ENCODE results near the gene CFAP46.

The CFAP46 gene

DNA sequence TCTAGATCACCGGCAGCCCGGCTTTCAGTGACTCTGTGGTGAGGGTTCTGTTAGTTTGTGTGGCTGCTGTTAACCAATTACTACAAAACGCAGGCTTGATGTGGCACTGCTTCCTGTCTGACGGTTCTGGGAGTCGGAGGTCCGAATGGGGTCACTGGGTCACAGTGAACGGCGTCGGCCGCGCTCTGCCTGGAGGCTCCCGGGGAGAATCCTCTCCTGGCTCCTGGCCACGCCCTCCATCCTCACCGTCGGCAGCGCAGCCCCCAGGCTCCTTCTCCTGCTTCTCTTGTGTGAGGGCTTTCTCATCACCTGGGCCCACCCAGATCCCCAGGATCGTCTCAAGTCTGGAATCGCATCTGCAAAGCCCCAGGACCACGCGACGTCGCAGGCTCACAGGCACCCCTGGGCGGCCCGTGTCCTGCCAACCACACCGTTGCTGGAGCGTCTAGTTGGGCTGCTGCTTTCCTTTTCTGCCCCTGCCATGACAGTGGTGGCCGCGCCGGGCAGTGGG, 124.6 kb downstream of the CFAP46 start:
- DNase-seq = no peak

DNA sequence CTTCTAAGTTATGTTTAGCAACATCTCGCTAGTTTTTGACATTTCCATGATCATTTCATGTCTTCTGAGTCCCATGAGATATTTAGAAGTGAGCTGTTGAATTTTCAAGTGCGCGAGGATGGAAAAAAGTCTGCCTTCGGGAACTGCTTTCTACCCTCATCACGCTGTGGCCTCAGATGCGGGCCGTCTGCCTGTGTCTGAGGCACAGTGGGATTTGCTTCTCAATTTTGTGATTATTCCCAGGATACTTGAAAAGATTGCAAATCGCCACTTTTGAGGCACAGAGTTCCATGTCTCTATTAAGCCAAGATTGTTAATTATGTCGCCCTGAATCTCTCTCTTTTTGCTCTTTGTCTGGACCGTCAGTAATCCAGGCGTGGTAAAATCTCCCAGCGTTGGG, 125.7 kb downstream of the CFAP46 start:
- no peak for DNase-seq

DNA sequence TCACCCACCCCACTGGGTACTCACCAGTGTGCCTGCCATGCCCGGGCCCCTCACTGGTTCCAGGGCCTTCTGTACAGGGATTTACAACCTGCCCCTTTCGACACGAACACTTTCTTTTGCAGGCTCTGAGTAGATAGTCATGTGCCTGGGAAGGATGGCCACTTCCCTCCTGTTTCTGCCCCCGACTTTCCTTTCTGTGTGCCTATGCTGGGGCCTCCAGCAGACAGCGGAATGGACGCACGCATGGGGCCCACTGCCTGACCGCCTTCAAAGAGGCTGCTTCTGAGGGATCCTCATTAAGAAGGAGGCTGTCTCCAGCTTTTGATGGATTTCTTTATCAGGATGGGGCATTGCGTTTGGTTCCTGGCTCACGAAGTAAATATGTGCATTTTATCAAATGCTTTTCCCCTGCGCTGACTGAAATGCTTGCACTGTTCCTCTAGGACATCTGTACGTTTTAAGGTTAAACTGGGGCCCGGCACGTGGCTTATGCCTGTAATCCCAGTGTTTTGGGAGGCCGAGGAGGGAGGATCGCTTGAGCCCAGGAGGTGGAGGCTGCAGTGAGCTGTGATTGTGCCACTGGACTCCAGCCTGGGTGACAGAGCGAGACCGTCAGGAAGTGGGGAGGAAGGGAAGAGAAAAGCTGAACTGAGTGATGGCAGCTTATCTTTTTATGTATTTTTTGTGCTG, 127.1 kb downstream of the CFAP46 start:
- DNase-seq = no peak

DNA sequence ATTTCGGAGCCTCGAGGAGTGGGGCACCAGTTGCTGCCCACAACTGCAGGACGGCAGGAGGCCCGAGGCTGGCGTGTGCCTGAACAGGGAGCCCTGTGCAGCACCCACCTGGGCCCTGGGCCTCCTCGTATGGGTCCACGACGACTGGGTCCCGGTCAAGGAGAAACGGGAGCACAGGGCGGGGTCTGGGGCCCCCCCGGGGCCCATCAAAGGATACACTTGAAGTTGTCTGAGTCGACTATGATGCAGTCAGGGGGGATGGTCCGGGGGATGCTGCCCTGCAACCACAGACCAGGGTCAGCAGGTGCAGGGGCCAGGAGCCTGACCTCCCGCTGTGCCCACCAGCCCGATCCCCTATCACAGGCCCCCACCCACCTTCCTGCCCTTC, 127.9 kb downstream of the CFAP46 start:
- no peak for DNase-seq

DNA sequence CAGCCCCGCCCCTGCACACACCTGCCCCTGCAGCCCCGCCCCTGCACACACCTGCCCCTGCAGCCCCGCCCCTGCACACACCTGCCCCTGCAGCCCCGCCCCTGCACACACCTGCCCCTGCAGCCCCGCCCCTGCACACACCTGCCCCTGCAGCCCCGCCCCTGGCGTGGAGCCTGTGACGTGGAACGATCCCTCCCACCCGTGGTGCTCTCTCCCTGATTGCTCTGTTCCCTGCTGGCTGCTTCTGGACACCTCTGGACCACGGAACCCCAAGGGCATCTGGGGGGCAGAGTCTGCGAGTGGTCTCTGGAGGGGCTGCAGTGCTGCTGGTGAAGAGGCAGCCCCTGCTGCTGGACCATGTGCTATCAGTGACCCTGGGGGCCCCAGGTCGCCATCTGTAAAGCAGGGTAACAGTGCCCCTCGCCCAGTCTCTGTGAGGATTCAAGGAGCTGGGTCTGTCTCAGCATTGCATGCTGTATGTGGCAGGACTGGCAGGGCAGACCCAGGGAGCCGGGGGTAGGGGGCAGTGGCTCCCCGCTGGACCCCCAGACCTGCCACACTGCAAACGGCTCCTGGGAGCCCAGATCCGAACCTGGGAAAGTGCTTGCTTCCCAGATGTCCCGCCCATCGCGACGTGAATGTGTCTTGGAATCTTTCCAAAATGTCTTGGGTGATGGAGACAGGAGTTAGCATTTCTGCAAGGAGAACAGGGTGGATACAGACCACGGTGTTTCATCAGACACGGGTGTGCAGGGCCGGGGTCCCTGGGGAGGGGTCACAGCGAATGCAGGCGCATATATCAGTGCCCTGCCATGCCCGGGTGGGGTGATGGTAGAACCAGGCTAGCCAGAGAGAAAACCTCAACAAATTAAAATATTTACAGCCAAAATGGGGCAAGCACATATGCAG, 128.6 kb downstream of the CFAP46 start:
- no peak for DNase-seq

DNA sequence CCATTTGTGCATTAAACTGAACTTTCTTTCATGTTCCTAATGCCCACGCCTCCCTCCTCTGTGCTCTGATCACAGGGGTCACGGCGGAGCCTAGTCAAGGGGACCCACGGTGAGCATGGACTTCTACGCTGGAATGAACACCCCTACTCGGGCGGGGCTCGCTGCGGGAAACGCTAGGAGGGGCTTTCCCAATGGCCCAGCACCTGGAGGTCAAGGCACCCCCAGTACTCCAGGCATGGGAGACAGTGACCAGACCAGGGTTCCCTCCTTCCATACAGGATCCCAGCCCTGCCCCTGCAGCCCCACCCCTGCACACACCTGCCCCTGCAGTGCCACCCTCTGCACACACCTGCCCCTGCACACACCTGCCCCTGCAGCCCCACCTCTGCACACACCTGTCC, 129.4 kb downstream of the CFAP46 start:
- DNase-seq = no peak

DNA sequence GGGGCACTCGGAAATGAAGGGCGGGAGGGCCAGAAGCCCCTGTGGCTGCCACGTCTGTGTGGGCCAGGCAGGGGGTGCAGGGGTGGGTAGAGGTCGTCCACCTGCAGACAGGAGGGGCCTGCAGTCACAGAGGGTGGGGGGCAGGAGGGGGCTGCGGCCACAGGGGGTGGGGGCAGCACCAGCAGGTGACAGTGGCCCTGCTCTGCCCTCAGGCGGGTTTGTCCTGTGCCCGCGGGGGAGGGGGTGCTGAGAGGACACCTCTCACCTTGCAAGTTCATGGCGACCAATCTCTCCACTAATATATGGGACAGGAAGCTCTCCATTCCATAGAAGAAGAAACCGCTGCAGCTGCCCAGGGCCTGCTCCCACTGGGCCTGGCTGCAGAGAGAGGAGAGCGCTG, 129.8 kb downstream of the CFAP46 start:
- no peak for DNase-seq

DNA sequence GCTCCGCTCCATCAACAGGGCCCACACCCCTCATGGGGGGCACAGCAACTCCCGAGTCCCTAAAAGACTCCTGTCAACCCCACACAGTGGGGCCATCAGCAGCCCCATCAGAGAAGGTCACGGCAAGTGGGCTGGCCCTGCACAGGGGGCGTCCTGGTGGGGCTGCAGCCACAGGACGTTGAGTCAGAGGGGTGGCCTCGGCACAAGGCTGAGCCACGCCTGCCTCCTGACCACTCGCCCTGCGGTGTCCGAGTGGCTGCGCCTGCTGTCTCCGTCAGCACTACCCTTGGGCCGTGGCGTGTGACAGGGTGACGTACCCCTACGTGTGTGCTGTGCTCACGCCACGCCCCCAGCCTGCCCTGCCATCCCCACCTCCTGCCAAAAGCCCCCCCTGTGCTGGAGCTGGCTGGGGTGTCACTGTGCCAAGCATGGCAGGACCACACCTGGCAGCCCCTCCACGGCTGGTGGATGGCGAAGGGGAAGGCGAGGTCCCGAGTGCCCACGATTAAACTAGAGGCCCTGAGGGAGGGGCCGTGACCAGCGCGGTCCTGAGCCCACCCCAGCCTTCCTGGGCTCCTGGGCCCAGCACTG, 130.4 kb downstream of the CFAP46 start:
- no peak for DNase-seq

DNA sequence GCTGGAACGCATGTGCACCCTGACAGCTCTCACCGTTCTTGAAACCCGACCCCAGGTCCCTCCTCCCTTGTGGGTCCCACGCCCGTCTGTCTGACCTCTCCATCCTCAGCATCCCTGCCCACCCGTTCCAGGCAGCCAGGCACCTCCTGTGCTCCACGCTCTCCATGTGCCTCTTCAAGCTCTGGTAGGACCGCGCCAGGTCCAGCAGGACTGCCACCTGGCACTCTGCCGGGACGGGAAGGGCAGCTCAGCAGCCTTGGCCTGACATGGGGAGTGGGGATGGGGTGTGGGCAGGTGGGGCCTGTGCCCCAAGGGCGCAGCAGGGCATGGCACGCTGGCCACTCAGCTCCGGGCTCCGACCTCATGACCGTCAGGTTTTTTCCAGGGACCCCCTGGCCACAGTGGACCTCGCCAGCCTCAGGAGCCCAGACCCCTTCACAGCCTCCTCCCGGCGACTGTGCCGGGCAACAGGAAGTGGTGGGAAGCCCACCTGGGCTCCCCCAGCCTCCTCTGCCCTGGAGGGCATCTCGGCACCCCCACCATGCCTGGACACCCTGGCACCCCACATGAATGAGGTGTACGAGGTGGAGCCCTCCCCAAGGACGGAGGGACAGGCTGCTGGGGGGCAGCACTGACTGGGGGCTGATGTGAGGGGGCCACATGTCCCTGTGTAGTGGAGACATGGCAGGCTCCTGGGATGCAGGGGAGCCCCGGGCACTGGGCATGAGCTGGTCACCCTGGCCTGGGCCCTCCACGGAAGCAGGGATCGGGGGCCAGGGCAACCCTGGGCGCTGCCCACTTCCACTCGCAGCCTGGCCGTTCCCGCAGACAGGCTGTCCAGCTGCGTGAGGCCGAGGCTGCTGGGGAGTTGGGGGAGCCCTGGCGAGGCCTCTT, 131.3 kb downstream of the CFAP46 start:
- DNase-seq = no peak

DNA sequence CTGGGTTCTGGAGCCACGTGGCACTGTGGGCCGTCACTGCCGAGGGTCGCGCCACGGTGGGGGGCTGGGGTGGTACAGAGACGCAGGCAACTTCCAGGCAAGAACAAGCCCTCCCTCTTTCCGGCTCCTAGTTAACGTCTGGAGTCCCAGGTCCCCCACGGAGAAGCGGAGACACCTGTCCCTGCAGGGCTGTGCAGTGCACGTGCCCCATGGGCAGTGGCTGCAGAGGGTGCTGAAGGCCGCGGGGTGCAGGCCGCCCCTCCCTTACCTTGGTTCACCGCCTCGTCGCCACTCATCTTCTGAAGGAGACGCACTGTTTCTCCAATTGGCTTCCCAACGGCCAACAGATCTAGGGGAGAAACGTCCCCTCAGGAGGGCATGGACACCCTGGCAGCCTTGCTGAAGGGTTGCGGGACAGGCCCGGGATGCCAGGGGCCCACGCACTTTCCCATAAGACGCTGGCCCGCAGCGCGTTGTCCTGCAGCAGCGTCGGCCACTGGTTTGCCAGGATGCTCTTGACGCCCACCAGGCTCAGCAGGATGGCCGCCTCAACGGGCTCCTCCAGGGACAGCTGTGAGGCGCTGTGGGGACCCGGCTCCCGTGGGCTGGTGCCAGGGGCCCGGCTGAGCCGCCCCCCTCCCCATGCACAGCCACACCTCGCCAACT, 132.1 kb downstream of the CFAP46 start:
- no peak for DNase-seq

DNA sequence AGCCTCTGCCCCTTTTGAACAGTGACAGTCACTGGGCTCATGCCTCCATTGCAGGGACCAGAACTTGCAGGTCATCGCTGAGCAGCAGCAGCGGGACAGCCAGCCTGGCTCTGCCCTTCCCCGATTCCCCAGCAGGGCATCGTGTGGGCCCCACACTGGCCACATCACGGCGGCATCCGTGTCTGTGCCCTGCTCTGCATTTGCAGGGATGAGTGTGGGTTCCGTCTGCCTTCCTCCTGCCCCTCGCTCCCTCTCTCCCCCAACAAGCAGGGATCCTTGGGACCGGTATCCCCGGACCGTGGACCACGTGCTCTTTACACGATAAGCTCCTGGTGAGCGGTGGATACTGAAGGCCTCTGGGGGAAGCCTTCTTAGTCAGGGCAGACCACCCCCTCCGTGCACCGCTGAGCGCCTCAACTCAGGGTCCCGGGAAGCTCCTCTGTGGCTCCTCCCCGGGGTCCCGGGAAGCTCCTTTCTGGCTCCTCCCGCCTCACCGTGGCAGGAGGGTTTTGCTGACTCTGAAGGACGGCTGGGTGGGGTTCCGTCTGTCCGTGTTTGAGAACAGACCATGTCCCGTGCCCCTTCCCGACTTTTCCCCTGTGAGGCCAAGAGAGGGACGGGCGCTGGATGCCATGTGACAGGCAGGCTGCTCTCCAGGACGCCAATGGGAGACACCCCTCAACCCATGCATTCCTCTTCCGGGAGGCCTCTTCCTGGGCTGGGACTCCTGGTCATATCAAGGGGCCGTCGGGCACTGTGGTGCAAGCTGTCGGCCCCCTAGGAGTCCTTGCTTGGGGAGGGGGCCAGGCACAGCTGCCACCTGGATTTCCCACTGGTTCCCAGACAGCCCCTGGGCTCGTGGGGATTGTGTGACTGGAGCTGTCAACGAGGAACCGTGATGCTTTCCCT, 132.9 kb downstream of the CFAP46 start:
- no peak for DNase-seq

DNA sequence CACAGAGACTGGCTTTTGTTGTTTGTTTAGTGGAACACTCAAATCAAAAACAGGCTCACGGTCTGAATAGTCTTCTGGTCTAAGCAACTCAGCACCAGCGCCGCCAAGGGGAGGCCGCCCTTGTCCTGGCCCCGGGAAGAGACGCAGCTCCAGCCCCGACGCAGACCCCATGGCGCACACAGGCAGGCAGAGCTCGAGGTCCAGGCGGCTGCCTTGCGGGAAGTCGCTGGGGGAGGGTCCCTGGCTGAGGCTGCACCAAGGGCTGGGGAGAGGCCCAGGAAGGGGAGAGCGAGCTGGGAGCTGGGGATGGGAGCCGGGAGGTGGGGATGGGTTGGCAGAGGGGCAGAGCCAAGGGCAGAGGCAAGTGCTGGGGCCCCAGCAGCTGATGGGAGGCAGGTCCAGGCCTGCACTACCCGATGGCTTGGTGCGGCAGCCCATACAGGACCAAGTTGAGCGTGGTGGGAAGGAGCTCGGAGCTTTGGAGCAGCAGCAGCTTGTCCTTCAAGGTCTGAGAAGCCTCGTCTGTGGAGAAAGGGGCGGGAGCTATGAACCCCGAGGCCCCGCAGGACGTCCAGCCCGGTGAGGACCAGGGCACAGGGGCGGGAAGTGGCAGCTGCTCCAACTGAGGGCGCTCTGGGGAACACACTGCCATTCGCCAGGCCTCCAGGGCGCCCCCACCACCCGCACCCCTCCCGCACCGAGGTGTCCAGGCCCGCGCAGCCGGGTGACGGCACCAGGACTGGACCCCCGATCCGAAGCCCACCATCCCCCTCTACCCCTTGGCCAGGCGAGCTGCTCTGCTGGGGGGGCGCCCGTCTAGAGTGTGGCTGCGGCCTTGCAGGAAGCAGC, 133.8 kb downstream of the CFAP46 start:
- DNase-seq = no peak

DNA sequence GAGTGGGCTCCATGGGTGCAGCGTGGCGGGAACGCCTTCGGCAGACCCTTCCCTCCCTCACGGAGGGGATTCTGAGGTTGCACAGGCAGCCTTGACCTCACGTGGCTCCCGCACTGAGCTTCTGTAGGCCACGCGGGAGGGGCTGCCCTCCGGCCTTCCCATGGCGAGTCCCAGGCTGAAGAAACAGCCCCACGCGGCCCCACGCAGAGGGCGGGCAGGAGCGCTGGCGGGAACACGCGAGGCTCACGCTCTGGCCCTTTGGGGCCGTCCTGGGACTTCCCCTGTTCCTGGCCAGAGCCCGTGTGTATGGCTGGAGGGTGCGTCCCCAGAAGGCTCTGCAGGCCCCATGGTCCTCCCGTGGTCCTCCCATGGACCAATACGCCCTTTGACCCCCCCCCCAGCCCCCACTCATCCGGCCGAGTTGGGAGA, 134.7 kb downstream of the CFAP46 start:
- DNase-seq = no peak

DNA sequence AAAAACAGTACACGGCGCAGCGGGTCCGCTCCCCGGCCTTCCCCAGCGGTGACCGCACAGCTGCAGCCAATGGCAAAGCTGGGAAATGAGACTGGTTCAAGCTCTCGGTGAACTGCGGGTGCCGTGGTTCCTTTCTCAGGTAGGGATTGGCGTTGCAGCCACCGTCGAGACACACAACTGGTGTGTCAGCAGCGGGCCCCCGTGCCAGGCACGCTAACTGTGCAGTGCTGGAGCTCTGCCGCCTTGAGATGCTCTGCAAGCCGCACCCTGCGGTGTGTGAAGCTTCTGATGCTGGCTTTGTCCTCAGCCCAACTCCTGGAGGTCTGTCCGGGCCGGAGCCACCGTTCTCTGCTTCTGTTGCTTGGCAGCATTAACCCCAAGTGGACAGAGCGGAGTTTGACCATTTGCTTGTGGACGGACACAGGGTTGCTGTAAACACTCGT, 135.8 kb downstream of the CFAP46 start:
- no peak for DNase-seq

DNA sequence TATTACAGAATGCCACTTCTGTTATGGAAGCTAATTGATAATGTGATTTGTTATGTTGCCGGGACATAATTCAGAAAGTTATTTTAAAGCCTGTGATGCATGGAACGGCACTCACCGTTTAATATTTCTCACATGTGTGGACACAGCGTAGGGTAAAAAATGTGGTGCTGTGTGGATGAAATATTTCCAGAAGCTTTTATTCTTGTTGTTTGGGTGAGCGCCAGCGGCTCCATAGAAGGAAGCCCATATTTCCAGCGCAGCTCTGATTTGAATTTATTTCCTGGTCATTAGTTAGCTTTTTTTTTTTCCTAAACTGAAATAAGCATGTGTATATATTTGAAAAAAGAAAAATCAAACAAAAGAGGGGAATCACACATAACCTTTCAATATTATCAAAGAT, 136.3 kb downstream of the CFAP46 start:
- DNase-seq = no peak

DNA sequence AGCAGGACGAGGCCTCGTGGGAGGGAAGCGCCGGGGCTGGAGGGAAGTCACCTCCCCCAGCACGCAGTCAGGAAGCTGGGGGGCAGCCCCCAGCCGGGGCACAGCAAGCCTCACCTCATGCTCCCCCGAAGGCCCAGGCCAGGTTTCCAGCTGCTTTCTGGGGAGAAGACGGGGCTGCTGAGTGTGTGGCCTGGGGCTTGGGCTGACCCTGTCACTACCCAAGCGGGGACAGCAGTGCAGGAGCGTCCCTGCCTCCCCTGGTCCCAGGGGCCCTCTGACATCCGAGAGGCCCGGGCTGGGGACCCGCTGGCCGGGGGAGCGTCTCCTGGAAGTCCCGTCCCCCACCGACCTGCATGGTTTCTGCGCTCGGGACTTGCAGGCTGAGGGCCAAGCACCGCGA, 136.8 kb downstream of the CFAP46 start:
- DNase-seq = no peak

DNA sequence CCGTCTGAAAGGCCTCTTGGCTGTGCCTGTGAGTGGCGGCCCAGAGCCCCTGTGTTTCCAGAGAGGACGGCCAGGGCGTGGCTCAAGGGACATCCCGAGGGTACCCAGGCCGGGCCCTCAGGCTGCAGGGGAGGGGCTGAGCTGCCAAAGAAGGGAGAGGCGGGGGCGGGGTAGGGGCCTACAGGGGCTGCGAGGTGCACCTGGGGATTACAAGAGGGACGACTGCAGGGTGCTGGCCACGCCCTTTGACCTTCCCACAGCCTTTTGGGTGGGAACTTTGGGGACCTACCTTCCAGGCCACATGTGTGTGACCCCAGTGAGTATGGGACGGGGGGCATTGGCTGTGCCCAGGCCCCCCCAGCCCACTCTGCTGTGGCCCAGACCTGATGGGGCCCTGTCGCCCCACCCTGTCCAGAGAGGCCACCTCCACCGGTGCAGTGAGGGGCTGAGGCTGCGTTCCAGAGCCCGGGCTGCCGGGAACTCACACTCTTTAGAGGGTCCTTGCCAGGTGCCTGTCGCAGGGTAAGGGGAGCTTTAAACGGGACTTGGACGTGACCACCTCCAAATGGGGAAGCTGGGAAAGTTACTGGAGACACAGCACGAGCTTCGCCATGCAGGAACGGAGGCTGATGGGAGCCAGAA, 137.5 kb downstream of the CFAP46 start:
- DNase-seq = no peak

DNA sequence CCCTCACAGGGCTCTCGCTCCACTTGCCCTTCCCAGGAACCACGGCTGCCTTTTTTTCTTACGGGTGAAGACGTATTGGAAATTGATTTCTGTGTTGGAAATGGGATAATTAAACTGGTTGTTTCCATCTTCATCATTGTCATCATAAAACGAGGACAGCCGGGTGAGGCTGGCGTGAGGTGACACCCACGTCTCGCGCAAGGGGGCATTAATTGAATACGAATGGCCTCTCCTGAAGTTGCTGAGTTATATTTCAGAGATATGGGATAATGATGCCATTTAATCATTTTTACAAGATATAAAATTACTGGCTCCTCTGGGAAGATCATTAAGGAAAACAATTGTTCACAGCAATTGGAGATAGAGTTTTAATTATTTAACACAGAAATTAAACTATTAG, 138.1 kb downstream of the CFAP46 start:
- DNase-seq = no peak

DNA sequence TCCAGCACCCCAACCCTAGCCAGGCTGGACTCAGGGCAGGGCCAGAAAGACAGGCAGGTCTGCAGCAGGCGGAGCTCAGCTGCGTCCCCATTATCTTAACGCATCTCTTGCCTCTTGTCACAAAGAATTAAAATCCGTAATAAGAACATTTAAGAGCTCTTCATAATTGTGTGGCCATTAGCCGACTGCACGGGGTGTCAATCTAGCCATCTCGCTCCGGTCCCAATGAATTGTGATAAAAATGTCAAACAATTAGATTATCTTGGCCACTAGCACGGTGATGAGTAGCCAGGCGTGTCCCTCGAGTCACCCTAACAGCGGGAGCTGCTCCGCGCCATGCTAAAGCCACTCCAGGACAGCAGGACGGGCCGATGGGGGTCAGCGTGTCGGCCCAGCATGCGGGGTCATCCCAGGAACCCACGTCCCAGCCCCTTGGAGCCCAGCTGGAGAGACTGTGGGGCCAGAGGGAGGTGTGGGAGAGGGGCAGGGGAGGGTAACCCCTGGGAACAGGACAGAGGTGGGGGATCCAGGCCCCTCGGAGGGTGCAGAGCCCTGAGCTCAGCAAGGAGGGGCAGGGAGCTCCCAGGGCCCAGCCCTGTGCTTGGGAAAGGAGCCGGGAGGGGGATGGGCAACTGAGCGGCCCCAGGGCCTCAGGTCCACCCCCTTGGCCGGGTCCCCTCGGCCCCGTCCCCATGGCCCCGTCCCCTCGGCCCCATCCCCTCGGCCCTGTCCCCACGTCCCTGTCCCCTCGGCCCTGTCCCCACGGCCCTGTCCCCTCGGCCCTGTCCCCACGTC, 138.8 kb downstream of the CFAP46 start:
- no peak for DNase-seq
